ENCODE measurements around the gene AP1M1. TPM values are rescaled to one million over a fixed set of nuclear protein-coding genes. Genes with fewer than 3 reads are reported as not detected.

AP1M1 gene
- total RNA-seq, 1 experiment from 2014 or later: 140 TPM

Other genes starting within 250 kb of the AP1M1 start
- gene OR10H4, start 248.9 kb upstream of the AP1M1 start, total RNA-seq (2014; rRNA removed; shearing (Covaris generic)): not detected in 2 replicates
- 1,087 and 1,450 TPM in 2 replicates for gene TPM4, start 121.4 kb upstream of the AP1M1 start, total RNA-seq (2014; rRNA removed; shearing (Covaris generic))
- 110 and 159 TPM in 2 replicates for gene RAB8A, start 86.0 kb upstream of the AP1M1 start, total RNA-seq (2014; rRNA removed; shearing (Covaris generic))
- 11.1 and 12.6 TPM in 2 replicates for gene HSH2D, start 54.2 kb upstream of the AP1M1 start, total RNA-seq (2014; rRNA removed; shearing (Covaris generic))
- gene CIB3, start 24.4 kb upstream of the AP1M1 start, total RNA-seq (2014; rRNA removed; shearing (Covaris generic)): not detected in 2 replicates
- 164 and 178 TPM in 2 replicates for gene FAM32A, start 12.5 kb upstream of the AP1M1 start, total RNA-seq (2014; rRNA removed; shearing (Covaris generic))
- gene KLF2, start 126.9 kb downstream of the AP1M1 start, total RNA-seq (2014; rRNA removed; shearing (Covaris generic)): 3.1 and 4.0 TPM in 2 replicates